Subcutaneous abdominal adipose tissue (tissue), 5 donors: ENCODE measurements around the gene CYSTM1.
A peak's percentile ranks its signal among the peaks of the same experiment; 100 is the strongest.

ENCODE experiments used
- H3K27ac ChIP-seq: one replicate; pipeline ENCODE4 v1.7.0; 2013; ENCODE audit warnings: low read depth, mild to moderate bottlenecking, inconsistent platforms, low read length, moderate library complexity
- H3K27me3 ChIP-seq, 5 donors: one replicate each; pipeline ENCODE4 v1.7.0; 2013; ENCODE audit warnings: low read length in 5 of 5, inconsistent platforms in 1 of 5; ENCODE audit not compliant: control insufficient read depth in 5 of 5, insufficient read depth in 4 of 5
- H3K36me3 ChIP-seq, 5 donors: one replicate each; pipeline ENCODE4 v1.7.0; 2013; ENCODE audit warnings: low read length in 5 of 5; ENCODE audit not compliant: control insufficient read depth in 5 of 5, insufficient read depth in 5 of 5
- H3K4me1 ChIP-seq, 5 donors: one replicate each; pipeline ENCODE4 v1.7.0; 2013; ENCODE audit warnings: low read length in 5 of 5, mild to moderate bottlenecking in 3 of 5, moderate library complexity in 1 of 5; ENCODE audit not compliant: control insufficient read depth in 5 of 5, insufficient read depth in 5 of 5
- H3K4me3 ChIP-seq, 5 donors: one replicate each; pipeline ENCODE4 v1.7.0; 2013; ENCODE audit warnings: low read length in 5 of 5, low read depth in 1 of 5
- H3K9ac ChIP-seq, 5 donors: one replicate each; pipeline ENCODE4 v1.7.0; 2013; ENCODE audit warnings: low read length in 5 of 5, mild to moderate bottlenecking in 4 of 5, moderate library complexity in 3 of 5
- H3K9me3 ChIP-seq, 5 donors: one replicate each; pipeline ENCODE4 v1.7.0; 2013; ENCODE audit warnings: low read length in 5 of 5; ENCODE audit not compliant: control insufficient read depth in 5 of 5
- donor health status: healthy.
- donor health status: healthy.
- donor health status: healthy.
- donor health status: healthy.
- donor health status: healthy.

CYSTM1 gene

DNA sequence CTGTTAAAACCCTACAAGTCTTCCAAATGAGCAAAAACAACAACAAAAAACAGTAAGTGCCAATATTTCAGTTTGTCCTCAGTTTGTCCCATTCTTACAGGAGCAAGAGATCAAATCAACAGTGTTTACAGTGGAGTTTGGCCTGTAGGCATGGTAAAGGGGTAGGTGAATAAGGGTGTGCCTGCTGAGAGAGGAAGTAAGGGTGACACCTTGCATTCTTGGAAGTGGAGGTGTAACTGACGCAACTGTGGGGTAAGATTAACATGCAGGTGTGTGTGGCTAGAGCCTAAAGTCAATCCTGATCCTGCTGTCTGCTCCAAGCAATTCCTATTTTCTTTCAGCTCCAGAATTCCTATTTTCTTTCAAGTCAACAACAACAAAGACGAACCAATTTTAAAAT lies 84.5 kb downstream of the CYSTM1 start:
- Histone ChIP-seq H3K36me3 (peaks cover 0 to 22% (median 4%) of the 10 kb centered on the region in 5 donors), H3K27ac (no peak overlapping the region), H3K4me3 (no peak overlapping the region), H3K9ac (no peak overlapping the region), H3K27me3 (no peaks in the 10 kb centered on the region), H3K4me1 (peaks cover 0 to 16% (median 10%) of the 10 kb centered on the region in 5 donors), H3K9me3 (no peaks in the 10 kb centered on the region)

DNA sequence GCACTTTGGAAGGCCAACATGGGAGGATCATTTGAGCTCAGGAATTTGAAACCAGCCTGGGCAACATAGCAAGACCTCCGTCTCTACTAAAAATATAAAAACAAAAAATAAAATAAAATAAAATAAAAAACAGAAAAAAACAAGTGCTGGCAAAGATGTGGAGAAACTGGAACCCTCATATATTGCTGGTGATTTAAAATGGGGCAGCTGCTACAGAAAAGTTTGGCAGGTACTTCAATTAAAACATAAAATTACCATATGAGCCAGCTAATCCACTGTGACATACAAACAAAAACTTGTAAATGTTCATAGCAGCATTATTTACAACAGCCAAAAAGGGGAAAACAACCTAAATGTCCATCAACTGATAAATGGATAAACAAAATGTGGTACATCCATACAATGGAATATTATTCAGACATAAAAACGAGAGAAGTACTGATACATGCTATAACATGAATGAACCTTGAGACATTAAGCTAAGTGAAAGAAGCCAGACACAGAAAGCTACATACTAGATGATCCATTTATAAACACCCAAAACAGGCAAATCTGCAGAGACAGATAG lies 85.2 kb downstream of the CYSTM1 start:
- Histone ChIP-seq H3K27ac (no peak overlapping the region), H3K27me3 (no peaks in the 10 kb centered on the region), H3K4me1 (peaks cover 0 to 16% (median 10%) of the 10 kb centered on the region in 5 donors), H3K36me3 (peaks cover 0 to 19% (median 4%) of the 10 kb centered on the region in 5 donors), H3K4me3 (no peak overlapping the region), H3K9ac (no peak overlapping the region), H3K9me3 (no peaks in the 10 kb centered on the region)

DNA sequence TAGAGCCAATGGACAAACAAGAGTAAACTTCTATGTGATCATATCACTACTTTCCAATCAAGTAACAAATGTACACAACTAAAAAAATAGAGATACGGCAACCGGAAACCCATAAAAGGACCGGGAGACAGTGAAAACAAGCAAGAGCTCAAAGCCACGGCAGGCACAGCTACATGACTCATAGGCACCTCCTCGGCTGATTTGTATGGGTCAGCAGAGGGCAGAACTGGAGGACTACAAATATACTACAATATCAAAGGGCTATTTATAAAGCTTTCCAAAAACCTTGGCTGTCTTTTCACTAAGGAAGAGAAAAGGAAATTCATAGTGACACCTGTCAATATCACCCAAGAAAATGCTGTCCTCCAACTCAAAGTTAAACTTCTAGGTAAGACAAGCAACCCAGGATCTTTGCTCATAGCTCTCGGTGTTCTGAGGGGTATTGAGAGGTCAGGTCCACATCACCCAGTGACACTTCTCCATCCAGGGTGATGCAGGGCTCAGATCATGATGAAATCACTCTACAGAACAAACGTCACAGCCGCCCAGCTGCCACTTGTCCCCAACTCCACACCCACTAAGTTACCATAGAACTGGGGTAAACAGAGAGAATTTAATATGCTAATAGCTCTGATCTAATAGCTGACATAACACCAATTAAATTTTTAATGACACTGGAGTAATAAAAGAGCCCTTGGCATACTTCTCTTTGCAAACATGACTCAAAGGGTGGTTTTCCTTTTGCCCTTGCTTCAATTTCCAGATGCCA lies 86.6 kb downstream of the CYSTM1 start:
- H3K36me3 ChIP-seq = peaks cover 0 to 20% (median 4%) of the 10 kb centered on the region in 5 donors
- H3K27ac ChIP-seq = peak overlapping the region; percentile 48
- H3K4me3 ChIP-seq = no peak overlapping the region
- H3K4me1 ChIP-seq = peaks cover 0 to 16% (median 10%) of the 10 kb centered on the region in 5 donors
- H3K9ac ChIP-seq = peak overlapping the region in 1 of 5 donors; percentile 26
- H3K9me3 ChIP-seq = no peaks in the 10 kb centered on the region
- no peaks in the 10 kb centered on the region for H3K27me3 ChIP-seq

DNA sequence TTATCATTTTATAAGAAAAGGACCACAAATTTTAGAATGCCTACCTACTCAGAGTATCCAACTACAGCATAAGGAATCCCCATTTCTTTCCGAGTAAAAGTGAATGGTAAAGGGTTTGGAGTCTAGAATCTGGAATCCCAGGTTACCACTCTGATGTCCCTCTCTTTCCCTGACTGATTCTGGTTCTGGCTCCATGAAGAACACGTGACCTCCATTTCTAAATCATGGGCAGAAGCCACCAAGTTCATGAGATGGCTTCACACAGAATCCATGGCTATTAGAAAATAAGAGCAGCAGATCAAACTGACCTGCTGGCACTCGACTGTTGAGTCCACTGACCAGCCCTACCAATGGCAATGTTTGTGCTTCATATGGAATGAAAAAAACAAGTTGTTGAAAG lies 87.2 kb downstream of the CYSTM1 start:
- no peaks in the 10 kb centered on the region for H3K27me3 ChIP-seq
- peak overlapping the region; percentile 48 for H3K27ac ChIP-seq
- peaks cover 0 to 25% (median 4%) of the 10 kb centered on the region in 5 donors for H3K36me3 ChIP-seq
- H3K9ac ChIP-seq = peak overlapping the region in 1 of 5 donors; percentile 26
- H3K4me3 ChIP-seq = no peak overlapping the region
- peaks cover 2 to 22% (median 10%) of the 10 kb centered on the region in 5 donors for H3K4me1 ChIP-seq
- H3K9me3 ChIP-seq = no peaks in the 10 kb centered on the region

DNA sequence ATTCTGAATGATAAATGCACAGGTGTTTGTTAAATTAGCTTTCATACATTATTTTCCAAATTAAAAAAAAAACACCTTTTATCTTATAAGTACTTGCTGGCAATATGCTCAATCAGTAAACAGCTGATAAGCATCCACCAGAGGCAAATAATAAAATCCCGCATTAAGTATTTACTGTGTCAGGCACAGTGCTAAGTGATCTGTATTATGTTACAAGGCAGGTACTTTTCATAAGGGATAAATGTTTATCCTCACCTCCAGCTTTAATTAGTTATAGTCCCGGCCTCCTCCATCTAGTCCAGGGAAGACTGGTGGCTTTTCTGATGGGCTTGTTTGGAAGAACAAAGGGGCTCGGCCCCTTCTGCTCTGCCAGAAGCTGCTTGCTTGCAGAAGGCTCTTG lies 87.9 kb downstream of the CYSTM1 start:
- Histone ChIP-seq H3K36me3 (peaks cover 0 to 21% (median 4%) of the 10 kb centered on the region in 5 donors), H3K9ac (no peak overlapping the region), H3K4me3 (no peak overlapping the region), H3K27me3 (no peaks in the 10 kb centered on the region), H3K4me1 (peaks cover 2 to 24% (median 10%) of the 10 kb centered on the region in 5 donors), H3K9me3 (no peaks in the 10 kb centered on the region), H3K27ac (peak overlapping the region; percentile 48)

DNA sequence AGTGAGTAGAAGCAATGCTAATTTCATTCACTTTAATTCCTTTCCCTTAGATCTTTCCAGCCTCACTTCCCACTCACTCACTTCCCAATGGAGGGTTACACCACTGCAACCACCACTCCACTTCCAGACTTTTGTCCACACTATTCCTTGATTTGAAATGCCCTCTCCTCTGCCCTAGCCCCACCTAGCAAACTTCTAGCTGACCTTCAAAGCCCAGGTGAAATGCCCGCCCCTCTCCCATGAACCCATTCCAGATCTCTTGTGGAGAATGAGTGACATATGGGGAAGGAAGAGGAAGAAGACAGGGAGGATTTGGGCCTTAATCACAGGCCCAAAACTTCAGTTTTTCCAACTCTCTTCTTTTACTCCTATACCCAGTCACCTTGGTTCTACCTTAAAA lies 90.9 kb downstream of the CYSTM1 start:
- Histone ChIP-seq H3K9me3 (no peaks in the 10 kb centered on the region), H3K4me3 (no peak overlapping the region), H3K36me3 (peaks cover 0 to 9% (median 0%) of the 10 kb centered on the region in 5 donors), H3K27ac (no peak overlapping the region), H3K9ac (no peak overlapping the region), H3K27me3 (no peaks in the 10 kb centered on the region), H3K4me1 (peaks cover 2 to 23% (median 10%) of the 10 kb centered on the region in 5 donors)

DNA sequence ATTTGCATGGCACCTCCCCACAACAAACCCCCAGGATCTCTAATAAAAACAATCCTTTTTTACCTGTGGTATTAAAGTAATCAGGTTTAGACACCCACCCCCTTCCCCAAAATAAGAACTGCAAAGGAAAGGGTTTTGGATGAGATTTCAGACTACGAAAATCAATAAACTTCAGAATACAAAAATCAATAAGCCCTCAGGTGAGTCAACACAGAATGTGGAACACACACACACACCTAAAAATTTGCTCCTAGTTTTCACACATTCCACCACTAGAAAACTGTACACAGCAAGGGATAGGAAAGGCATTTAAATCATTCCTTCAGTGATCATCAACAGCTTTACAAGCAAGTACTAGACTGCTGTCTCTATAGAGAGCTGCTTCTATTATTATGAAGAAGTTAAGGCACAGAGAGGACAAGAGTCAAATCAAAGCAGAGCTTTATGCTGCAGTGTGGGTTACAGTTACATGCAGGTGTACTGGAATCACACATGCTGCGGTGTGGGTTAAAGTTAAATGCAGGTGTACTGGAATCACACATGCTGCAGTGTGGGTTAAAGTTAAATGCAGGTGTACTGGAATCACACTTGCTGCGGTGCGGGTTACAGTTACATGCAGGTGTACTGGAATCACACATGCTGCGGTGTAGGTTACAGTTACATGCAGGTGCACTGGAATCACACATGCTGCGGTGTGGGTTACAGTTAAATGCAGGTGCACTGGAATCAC lies 91.6 kb downstream of the CYSTM1 start:
- Histone ChIP-seq H3K27ac (peak overlapping the region; percentile 50), H3K9me3 (no peaks in the 10 kb centered on the region), H3K9ac (no peak overlapping the region), H3K4me1 (peaks cover 2 to 16% (median 2%) of the 10 kb centered on the region in 5 donors), H3K36me3 (peaks cover 0 to 9% (median 0%) of the 10 kb centered on the region in 5 donors), H3K27me3 (no peaks in the 10 kb centered on the region), H3K4me3 (no peak overlapping the region)

DNA sequence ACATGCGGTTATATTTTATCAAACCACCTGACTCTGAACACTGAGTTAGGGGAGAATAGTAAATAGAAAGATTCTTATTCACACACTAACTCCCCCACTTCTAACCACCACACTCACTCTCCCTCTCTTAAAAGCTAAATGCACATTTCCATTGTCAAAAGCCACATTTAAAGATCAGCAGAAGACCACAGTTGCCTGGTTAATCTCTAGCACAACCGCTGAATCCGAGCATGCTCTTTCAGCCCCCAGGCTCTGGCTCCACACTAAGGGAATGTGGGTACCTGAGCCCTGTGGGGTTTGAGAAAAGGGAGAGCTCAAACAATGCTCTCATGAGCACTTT lies 92.2 kb downstream of the CYSTM1 start:
- H3K4me3 ChIP-seq = no peak overlapping the region
- H3K36me3 ChIP-seq = peaks cover 0 to 9% (median 0%) of the 10 kb centered on the region in 5 donors
- H3K27me3 ChIP-seq = no peaks in the 10 kb centered on the region
- peak overlapping the region; percentile 50 for H3K27ac ChIP-seq
- H3K9me3 ChIP-seq = no peaks in the 10 kb centered on the region
- no peak overlapping the region for H3K9ac ChIP-seq
- peaks cover 0 to 13% (median 2%) of the 10 kb centered on the region in 5 donors for H3K4me1 ChIP-seq

DNA sequence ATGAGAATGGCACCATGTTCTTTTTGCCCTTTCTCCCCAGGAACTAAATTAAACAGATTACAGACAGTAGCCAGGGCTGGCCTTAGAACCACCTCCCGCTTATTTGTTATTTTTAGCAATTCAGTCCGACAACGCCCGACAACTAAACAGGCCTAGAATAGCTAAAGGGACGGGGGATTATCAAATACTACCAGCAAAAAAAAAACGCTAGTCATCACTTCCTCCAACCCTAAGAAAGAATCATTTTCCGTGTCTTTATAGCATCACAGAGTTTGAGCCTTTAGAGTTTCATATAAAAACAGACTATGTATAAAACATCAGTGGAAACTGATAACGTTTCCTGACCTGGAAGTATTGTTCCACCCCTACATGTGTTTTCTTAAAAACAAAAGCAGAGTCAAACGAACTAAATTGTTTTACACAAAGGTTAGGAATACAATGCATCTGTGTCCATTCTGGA lies 92.6 kb downstream of the CYSTM1 start:
- Histone ChIP-seq H3K36me3 (peaks cover 0 to 7% (median 0%) of the 10 kb centered on the region in 5 donors), H3K4me1 (peaks cover 0 to 13% (median 2%) of the 10 kb centered on the region in 5 donors), H3K27ac (peak overlapping the region; percentile 50), H3K27me3 (no peaks in the 10 kb centered on the region), H3K4me3 (no peak overlapping the region), H3K9ac (no peak overlapping the region), H3K9me3 (no peaks in the 10 kb centered on the region)

DNA sequence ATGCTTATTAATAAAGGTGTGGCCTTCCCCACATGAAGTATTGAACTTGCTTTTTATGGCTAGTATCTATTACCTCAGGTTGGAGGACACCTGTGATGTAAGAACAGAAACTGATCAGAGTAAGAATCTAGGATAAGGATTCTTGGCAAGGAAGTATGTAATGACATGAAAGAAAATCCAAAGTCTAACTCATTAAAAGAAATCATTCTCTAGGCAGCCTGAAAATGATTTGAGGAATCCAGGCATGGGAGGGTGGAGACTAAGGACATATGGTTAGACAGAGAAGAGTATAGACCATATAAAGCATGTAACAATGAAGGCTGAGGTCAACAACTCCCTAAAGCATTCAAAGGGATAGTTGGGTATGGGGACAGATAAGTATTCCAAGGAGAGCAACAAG lies 95.0 kb downstream of the CYSTM1 start:
- Histone ChIP-seq H3K9me3 (no peaks in the 10 kb centered on the region), H3K4me3 (no peak overlapping the region), H3K4me1 (peaks cover 5 to 18% (median 12%) of the 10 kb centered on the region in 5 donors), H3K9ac (no peak overlapping the region), H3K27me3 (no peaks in the 10 kb centered on the region), H3K27ac (no peak overlapping the region), H3K36me3 (peaks cover 0 to 6% (median 0%) of the 10 kb centered on the region in 5 donors)
